Trophoblast cell (in vitro differentiated cells and primary cell): ENCODE data around the gene WNT8A.

Experiments
- DNase-seq, 2 donors: peaks; one replicate each; pipeline ENCODE4 v3.0.0-alpha.2; 2016
- H2AFZ ChIP-seq: 2 replicates; pipeline ENCODE4 v1.6.1; 2013; ENCODE audit warnings: low read length, moderate library complexity, mild to moderate bottlenecking; ENCODE audit not compliant: insufficient read depth, poor library complexity
- H2AK5ac ChIP-seq: 2 replicates; pipeline ENCODE4 v1.6.1; 2013; ENCODE audit warnings: mild to moderate bottlenecking, low read length
- H2BK120ac ChIP-seq: 2 replicates; pipeline ENCODE4 v1.6.1; 2013; ENCODE audit warnings: low read length, mild to moderate bottlenecking, moderate library complexity; ENCODE audit not compliant: insufficient read depth, poor library complexity
- H2BK12ac ChIP-seq: 2 replicates; pipeline ENCODE4 v1.6.1; 2013; ENCODE audit warnings: mild to moderate bottlenecking, low read length, moderate library complexity
- H2BK5ac ChIP-seq: 2 replicates; pipeline ENCODE4 v1.6.1; 2013; ENCODE audit warnings: low read length, low read depth, moderate library complexity, mild to moderate bottlenecking; ENCODE audit not compliant: poor library complexity
- H3K14ac ChIP-seq: 2 replicates; pipeline ENCODE4 v1.6.1; 2013; ENCODE audit warnings: mild to moderate bottlenecking, low read length
- H3K18ac ChIP-seq: 2 replicates; pipeline ENCODE4 v1.6.1; 2013; ENCODE audit warnings: mild to moderate bottlenecking, low read length
- H3K23ac ChIP-seq: 2 replicates; pipeline ENCODE4 v1.6.1; 2013; ENCODE audit warnings: low read length
- H3K27ac ChIP-seq: 2 replicates; pipeline ENCODE4 v1.5.1; 2013; ENCODE audit warnings: low read depth, mild to moderate bottlenecking, inconsistent platforms, low read length, moderate library complexity
- H3K27me3 ChIP-seq: 2 replicates; pipeline ENCODE4 v1.6.1; 2013; ENCODE audit warnings: inconsistent platforms, mild to moderate bottlenecking, low read length, moderate library complexity; ENCODE audit not compliant: insufficient read depth
- H3K36me3 ChIP-seq, 2 experiments: 1 replicate in 1 of 2; 2 replicates in 1 of 2; pipeline ENCODE4 v1.6.1; 2013; ENCODE audit warnings: low read length in 2 of 2, mild to moderate bottlenecking in 2 of 2, moderate library complexity in 1 of 2; ENCODE audit not compliant: insufficient read depth in 2 of 2, control insufficient read depth in 1 of 2
- H3K4ac ChIP-seq: 2 replicates; pipeline ENCODE4 v1.6.1; 2013; ENCODE audit warnings: low read depth, mild to moderate bottlenecking, low read length, moderate library complexity
- H3K4me1 ChIP-seq, 2 experiments: 1 replicate in 1 of 2; 2 replicates in 1 of 2; pipeline ENCODE4 v1.6.1; 2013; ENCODE audit warnings: low read length in 2 of 2, mild to moderate bottlenecking in 2 of 2, moderate library complexity in 1 of 2; ENCODE audit not compliant: insufficient read depth in 2 of 2, control insufficient read depth in 1 of 2
- H3K4me2 ChIP-seq: 2 replicates; pipeline ENCODE4 v1.6.1; 2013; ENCODE audit warnings: inconsistent platforms, mild to moderate bottlenecking, low read length, moderate library complexity
- H3K4me3 ChIP-seq: 2 replicates; pipeline ENCODE4 v1.5.1; 2013; ENCODE audit warnings: mild to moderate bottlenecking, low read depth, low read length, inconsistent platforms
- H3K79me1 ChIP-seq: one replicate; pipeline ENCODE4 v1.6.1; 2013; ENCODE audit warnings: low read length
- H3K79me2 ChIP-seq: 2 replicates; pipeline ENCODE4 v1.6.1; 2013; ENCODE audit warnings: low read length, mild to moderate bottlenecking; ENCODE audit not compliant: control insufficient read depth, insufficient read depth, poor library complexity
- H3K9ac ChIP-seq: 2 replicates; pipeline ENCODE4 v1.6.1; 2013; ENCODE audit warnings: mild to moderate bottlenecking, low read length
- H3K9me3 ChIP-seq: 2 replicates; pipeline ENCODE4 v1.6.1; 2013; ENCODE audit warnings: low read depth, mild to moderate bottlenecking, control low read depth, inconsistent platforms, low read length; ENCODE audit not compliant: insufficient read depth
- H4K12ac ChIP-seq: 2 replicates; pipeline ENCODE4 v1.6.1; 2013; ENCODE audit warnings: low read depth, mild to moderate bottlenecking, low read length, moderate library complexity
- H4K8ac ChIP-seq: 2 replicates; pipeline ENCODE4 v1.6.1; 2013; ENCODE audit warnings: low read depth, mild to moderate bottlenecking, low read length, moderate library complexity
- H4K91ac ChIP-seq: one replicate; pipeline ENCODE4 v1.6.1; 2013; ENCODE audit warnings: low read depth, mild to moderate bottlenecking, low read length, moderate library complexity
- WGBS: extraction: QIAGEN DNeasy Blood & Tissue Kit; methylation state at CpG from one replicate; pipeline ENCODE4 v1.1.7; 2013; ENCODE audit warnings: missing lambda C conversion rate; ENCODE audit not compliant: insufficient read length, insufficient coverage; ENCODE audit errors: extremely low coverage; 5-methylcytosine and 5-hydroxymethylcytosine counted together

Gene WNT8A

DNA sequence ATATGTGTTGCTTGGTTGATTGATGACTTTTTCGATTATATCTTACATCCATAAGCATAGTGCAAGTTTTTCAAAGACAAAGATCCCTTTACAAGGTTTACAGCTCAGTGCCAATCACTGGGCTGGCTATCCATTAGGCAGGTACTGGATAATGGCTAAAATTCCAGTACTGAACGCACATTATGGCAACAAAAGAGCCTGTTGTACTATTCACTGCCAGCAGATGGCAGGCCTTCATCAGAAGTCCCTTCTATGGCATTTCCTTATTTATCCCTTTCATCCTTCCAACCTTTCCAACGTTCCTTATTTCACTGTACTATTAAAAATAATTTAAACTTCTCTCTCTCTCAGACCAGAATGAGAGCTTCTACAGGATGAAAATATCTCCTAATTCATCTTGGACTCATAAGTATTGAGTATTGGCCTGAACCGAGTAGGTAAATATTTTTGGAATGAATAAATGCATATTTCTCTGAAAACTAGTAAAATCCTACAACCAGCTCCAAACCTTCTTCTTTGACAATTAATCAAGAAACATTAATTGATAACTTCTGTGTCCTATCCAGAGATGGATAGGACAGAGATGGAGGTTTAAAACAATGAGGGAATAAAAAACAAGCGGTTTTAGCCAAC is 6.7 kb upstream of the WNT8A start:
- no peaks in the 10 kb centered on the region for H3K4me1 ChIP-seq

GRCh38 chr5:138078006-138078643 is 5.7 kb upstream of the WNT8A start:
- Histone ChIP-seq H3K79me1 (no peaks in the 10 kb centered on the region), H3K79me2 (no peaks in the 10 kb centered on the region), H3K14ac (no peak overlapping the region), H2AFZ (no peak overlapping the region), H2BK12ac (no peak overlapping the region), H3K4ac (no peak overlapping the region), H3K27ac (no peak overlapping the region), H3K9me3 (no peaks in the 10 kb centered on the region), H3K9ac (no peak overlapping the region), H3K4me3 (no peak overlapping the region), H3K18ac (no peak overlapping the region), H3K4me2 (no peak overlapping the region), H2AK5ac (no peak overlapping the region), H2BK120ac (no peak overlapping the region), H3K36me3 (no peaks in the 10 kb centered on the region), H3K27me3 (no peaks in the 10 kb centered on the region), H4K12ac (no peak overlapping the region), H2BK5ac (no peak overlapping the region), H3K4me1 (no peaks in the 10 kb centered on the region), H4K91ac (no peak overlapping the region), H4K8ac (no peak overlapping the region), H3K23ac (no peak overlapping the region)
- DNase-seq, result no peak
- no CpG with 5 or more reads among the region's 1 CpG for WGBS

More for the DNA sequence above, 6.7 kb upstream of the WNT8A start:
- no peak overlapping the region for H3K18ac ChIP-seq
- no peak overlapping the region for H2AFZ ChIP-seq
- no peak overlapping the region for H3K4me2 ChIP-seq
- no peak overlapping the region for H4K12ac ChIP-seq
- H2BK5ac ChIP-seq, result no peak overlapping the region
- H4K8ac ChIP-seq, result no peak overlapping the region
- H2BK12ac ChIP-seq, result no peak overlapping the region
- DNase-seq, result peak; percentile 62 to 85
- no peak overlapping the region for H4K91ac ChIP-seq
- no peak overlapping the region for H3K23ac ChIP-seq
- H3K9ac ChIP-seq, result no peak overlapping the region
- WGBS, result 100% methylated on average over 1 of the region's 5 CpGs
- no peak overlapping the region for H3K14ac ChIP-seq
- no peaks in the 10 kb centered on the region for H3K36me3 ChIP-seq
- no peak overlapping the region for H2BK120ac ChIP-seq
- no peaks in the 10 kb centered on the region for H3K27me3 ChIP-seq
- no peaks in the 10 kb centered on the region for H3K79me1 ChIP-seq
- H3K4me3 ChIP-seq, result no peak overlapping the region
- H2AK5ac ChIP-seq, result no peak overlapping the region
- no peaks in the 10 kb centered on the region for H3K9me3 ChIP-seq
- H3K27ac ChIP-seq, result no peak overlapping the region
- H3K4ac ChIP-seq, result no peak overlapping the region
- H3K79me2 ChIP-seq, result no peaks in the 10 kb centered on the region

DNA sequence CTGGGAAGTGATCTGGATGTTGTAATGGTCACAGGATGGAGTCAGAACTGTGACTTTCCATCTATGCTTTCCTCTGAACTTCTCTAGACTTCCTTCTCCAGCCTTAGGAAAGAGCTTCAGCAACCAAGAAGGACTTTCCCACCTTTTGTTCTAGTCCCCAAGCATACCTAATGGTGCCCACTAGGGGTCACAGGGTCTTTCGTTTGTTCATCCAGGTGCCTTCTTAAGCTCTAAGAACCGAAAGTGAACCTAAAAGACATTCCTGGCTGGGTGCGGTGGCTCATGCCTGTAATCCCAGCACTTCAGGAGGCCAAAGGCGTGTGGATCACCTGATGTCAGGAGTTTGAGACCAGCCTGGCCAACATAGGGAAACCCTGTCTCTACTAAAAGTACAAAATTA is 1.8 kb upstream of the WNT8A start:
- Histone ChIP-seq H3K23ac (no peak overlapping the region), H3K18ac (no peak overlapping the region), H3K27me3 (no peaks in the 10 kb centered on the region), H3K4me2 (no peak overlapping the region), H2BK120ac (no peak overlapping the region), H2AK5ac (no peak overlapping the region), H4K12ac (no peak overlapping the region), H3K4me3 (no peak overlapping the region), H3K9ac (no peak overlapping the region), H3K14ac (no peak overlapping the region), H4K91ac (no peak overlapping the region), H2AFZ (no peak overlapping the region), H4K8ac (no peak overlapping the region), H2BK12ac (no peak overlapping the region), H2BK5ac (no peak overlapping the region), H3K9me3 (no peaks in the 10 kb centered on the region), H3K4me1 (no peaks in the 10 kb centered on the region), H3K79me1 (no peaks in the 10 kb centered on the region), H3K27ac (no peak overlapping the region), H3K79me2 (no peaks in the 10 kb centered on the region), H3K36me3 (no peaks in the 10 kb centered on the region), H3K4ac (no peak overlapping the region)
- WGBS, result no CpG with 5 or more reads among the region's 4 CpGs
- no peak for DNase-seq

GRCh38 chr5:138091685-138092084 is 7.9 kb downstream of the WNT8A start:
- no peak overlapping the region for H4K91ac ChIP-seq
- no peaks in the 10 kb centered on the region for H3K79me1 ChIP-seq
- H3K14ac ChIP-seq, result no peak overlapping the region
- no peaks in the 10 kb centered on the region for H3K27me3 ChIP-seq
- H3K4me2 ChIP-seq, result no peak overlapping the region
- no CpG with 5 or more reads among the region's 4 CpGs for WGBS
- H3K9ac ChIP-seq, result no peak overlapping the region
- H3K9me3 ChIP-seq, result no peaks in the 10 kb centered on the region
- no peaks in the 10 kb centered on the region for H3K79me2 ChIP-seq
- no peak overlapping the region for H4K8ac ChIP-seq
- H3K23ac ChIP-seq, result no peak overlapping the region
- no peak overlapping the region for H2AK5ac ChIP-seq
- H3K18ac ChIP-seq, result no peak overlapping the region
- H3K4ac ChIP-seq, result no peak overlapping the region
- H3K36me3 ChIP-seq, result no peaks in the 10 kb centered on the region
- no peak overlapping the region for H2AFZ ChIP-seq
- H2BK120ac ChIP-seq, result no peak overlapping the region
- H2BK5ac ChIP-seq, result no peak overlapping the region
- H3K27ac ChIP-seq, result no peak overlapping the region
- H3K4me3 ChIP-seq, result no peak overlapping the region
- no peak overlapping the region for H4K12ac ChIP-seq
- no peak overlapping the region for H2BK12ac ChIP-seq
- no peak for DNase-seq
- H3K4me1 ChIP-seq, result no peaks in the 10 kb centered on the region
